SK-N-SH (cell line): ENCODE measurements around the gene PARD6A.
"Not testable (repeated sequence)": the region's sequence is repeated elsewhere in the genome, so short reads cannot be mapped to it uniquely, and the experiment has no call there.

Experiments
- CTCF ChIP-seq: fragments of 200-600 bp; sonication (generic); IDR thresholded peaks from 2 replicates; pipeline ENCODE4 v1.6.1; 2017; ENCODE audit warnings: antibody characterized with exemption, mild to moderate bottlenecking, moderate library complexity
- EP300 ChIP-seq, 2 experiments: IDR thresholded peaks; 2 replicates each; pipeline versions ENCODE4 v1.4.0 to v1.6.1; 2012; ENCODE audit warnings: borderline replicate concordance in 1 of 2, low read depth in 1 of 2, low read length in 1 of 2
- TCF12 ChIP-seq: IDR thresholded peaks from 2 replicates; pipeline ENCODE4 v1.4.0; 2012

GRCh38 chr16:67693517-67694285 is 32.9 kb downstream of the PARD6A start:
- not testable (repeated sequence) for TF ChIP-seq CTCF; TCF12; EP300 (IDR thresholded peaks at IDR 0.05; ENCODE audit: borderline replicate concordance in 1 of 2, low read depth in 1 of 2, low read length in 1 of 2)
